Ishikawa (cell line): Measurements from ENCODE around the gene SMIM3.

Experiments used
- EGR1 ChIP-seq: IDR thresholded peaks from 2 replicates; pipeline ENCODE4 v1.6.1; 2012
- EP300 ChIP-seq: IDR thresholded peaks from 2 replicates; pipeline ENCODE4 v1.6.1; 2012; ENCODE audit warnings: borderline replicate concordance
- RAD21 ChIP-seq: IDR thresholded peaks from 2 replicates; pipeline ENCODE4 v1.6.1; 2012; ENCODE audit warnings: low read depth
- TAF1 ChIP-seq: IDR thresholded peaks from 2 replicates; pipeline ENCODE4 v1.6.1; 2012; ENCODE audit warnings: low read depth, mild to moderate bottlenecking
- TCF12 ChIP-seq: IDR thresholded peaks from 2 replicates; pipeline ENCODE4 v1.6.1; 2012; ENCODE audit warnings: low read depth
- YY1 ChIP-seq: IDR thresholded peaks from 2 replicates; pipeline ENCODE4 v1.6.1; 2012; ENCODE audit warnings: low read depth
- TF ChIP-seq, protein P1 (sequence below): IDR thresholded peaks from 2 replicates; pipeline ENCODE4 v1.6.1; 2012

DNA sequence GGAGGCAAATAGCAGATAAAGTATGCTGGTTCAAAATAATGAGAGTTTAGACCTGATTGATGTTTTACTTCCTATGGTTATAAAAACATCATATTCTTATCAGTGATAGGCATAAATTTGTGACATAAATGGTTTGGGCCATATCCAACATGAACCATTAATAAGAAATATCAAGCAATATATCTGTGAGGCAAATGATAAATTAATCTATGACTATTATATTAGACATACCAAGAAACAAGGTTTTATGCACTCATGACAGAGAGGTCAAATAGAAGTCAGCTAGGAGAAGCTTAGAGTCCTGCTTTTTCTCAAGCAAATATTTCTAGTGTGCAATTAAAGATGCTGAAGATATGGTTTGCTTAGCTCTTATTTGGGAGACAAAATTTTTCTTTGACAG, 10.4 kb downstream of the SMIM3 start:
- TF ChIP-seq RAD21, result no peak
- TF ChIP-seq TAF1, result no peak
- TF ChIP-seq TCF12, result no peak
- TF ChIP-seq EGR1, result no peak
- no peak for TF ChIP-seq EP300
- TF ChIP-seq, protein P1, sequence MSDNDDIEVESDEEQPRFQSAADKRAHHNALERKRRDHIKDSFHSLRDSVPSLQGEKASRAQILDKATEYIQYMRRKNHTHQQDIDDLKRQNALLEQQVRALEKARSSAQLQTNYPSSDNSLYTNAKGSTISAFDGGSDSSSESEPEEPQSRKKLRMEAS, result no peak
- TF ChIP-seq YY1, result no peak
